ENCODE data around the gene KRTAP2-3. TPM values are rescaled to one million over a fixed set of nuclear protein-coding genes. Genes with fewer than 3 reads are reported as not detected.
"Not testable (repeated sequence)": the region's sequence is repeated elsewhere in the genome, so short reads cannot be mapped to it uniquely, and the experiment has no call there.

The KRTAP2-3 gene
- total RNA-seq, 1 donor from 2014 or later, result not detected

DNA sequence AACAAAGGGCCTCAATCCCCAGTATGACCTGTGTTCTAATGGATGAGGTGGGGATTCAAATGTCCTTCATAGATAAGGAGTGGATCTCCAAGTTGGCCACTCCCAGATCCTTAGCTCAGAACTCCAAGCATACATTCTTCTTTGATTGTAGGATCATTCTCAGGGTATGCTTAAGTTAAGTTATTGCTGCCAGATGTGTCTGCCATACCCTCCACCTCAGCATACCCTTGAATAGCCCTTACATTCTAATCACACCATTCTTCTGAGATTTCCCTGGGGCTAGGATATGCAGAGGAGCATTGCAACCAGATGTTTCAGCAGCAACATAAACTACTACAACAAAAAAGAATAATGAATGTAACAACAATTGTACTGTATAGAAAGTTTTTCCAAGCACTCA, 7.4 kb upstream of the KRTAP2-3 start:
- no peak for ATAC-seq

DNA sequence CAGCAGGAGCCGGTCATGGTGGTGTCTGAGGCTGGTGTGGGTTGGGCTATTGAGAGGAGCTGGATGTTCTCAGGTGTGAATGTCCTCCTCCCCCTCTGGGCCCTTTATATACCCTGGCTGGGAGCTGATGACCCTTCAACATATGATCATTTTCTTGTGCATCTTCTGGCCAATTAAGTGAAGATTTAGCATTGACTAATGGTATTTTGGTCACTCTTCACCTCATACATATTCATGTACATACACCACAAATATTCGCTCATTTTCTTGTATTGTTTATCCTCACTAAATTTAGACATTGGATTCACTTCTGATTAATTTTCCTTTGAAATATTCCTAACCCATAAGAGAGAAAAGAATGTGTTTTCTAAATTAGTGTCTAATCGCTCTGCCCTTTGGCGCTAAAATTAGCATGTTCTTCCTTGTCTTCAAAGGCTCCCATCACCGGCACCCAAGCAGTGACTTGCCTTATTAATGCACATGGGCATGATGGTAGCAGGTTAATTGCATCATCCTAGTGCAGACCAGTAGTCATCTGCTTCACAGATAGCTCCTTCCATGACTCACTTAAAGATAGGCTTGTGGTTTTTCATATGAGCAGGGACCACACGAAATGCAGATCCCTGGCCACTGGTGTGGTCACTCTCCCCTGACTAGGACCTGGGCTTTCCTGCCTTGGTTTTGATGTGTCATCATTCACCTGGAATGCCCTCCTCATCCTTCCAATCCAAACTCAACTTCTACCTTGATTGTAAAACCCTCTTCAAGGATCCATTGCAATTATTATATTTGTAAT, 6.1 kb upstream of the KRTAP2-3 start, which contains the start of gene KRTAP2-4:
KRTAP2-4 (minus strand) TSS at position 51 of the 796 bp plus-strand sequence; CDS start at position 17, 34 bp downstream.
- ATAC-seq, result peak; percentile 60

GRCh38 chr17:41065016-41065689, 5.2 kb upstream of the KRTAP2-3 start:
- peak; percentile 17 for ATAC-seq

GRCh38 chr17:41064301-41064700, 4.4 kb upstream of the KRTAP2-3 start:
- no peak for ATAC-seq

GRCh38 chr17:41063449-41063848, 3.5 kb upstream of the KRTAP2-3 start:
- no peak for ATAC-seq

DNA sequence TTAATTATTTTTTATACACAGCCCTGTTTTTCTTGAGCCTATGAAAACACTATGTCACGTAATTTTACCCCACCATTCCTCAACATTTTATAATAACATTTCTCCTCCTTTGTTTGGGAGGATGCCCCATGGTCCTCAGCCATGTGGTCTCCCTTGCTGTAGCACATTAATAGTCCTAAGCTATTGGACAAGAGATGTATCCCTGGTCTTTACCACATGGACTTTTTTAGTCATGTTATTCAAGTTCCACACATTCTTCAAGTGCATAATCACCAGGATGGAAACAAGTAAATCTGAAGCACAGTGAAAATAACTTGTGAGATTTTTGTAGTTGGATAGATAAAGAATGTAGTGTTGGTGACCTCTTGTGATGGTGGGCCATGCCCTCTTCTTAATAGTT, 2.0 kb upstream of the KRTAP2-3 start:
- ATAC-seq, result no peak

- ATAC-seq, result not testable (repeated sequence)
These were observed 450 bp downstream of the KRTAP2-3 start for GRCh38 chr17:41059276-41060051.

- no peak for ATAC-seq
These were observed 1.2 kb downstream of the KRTAP2-3 start for GRCh38 chr17:41058741-41059140.

DNA sequence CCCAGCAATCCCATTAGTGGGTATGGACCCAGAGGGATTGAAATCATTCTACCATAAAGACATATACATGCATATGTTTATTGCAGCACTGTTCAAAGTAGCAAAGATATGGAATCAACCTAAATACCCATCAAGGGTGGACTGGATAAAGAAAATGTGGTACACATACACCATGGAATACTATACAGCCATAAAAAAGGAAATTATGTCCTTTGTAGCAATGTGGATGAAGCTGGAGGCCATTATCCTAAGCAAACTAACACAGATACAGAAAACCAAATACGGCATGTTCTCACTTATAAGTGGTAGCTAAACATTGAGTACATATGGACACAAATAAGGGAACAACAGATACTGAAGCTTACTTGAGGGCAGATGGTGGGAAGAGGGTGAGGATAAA, 2.4 kb downstream of the KRTAP2-3 start:
- ATAC-seq, result no peak

- ATAC-seq, result not testable (repeated sequence)
These were observed 4.8 kb downstream of the KRTAP2-3 start, which contains the start of gene KRTAP2-2 for GRCh38 chr17:41055130-41055529. Gene KRTAP2-2 (minus strand): TSS chr17:41055230. CDS start chr17:41055211, 19 bp downstream.

GRCh38 chr17:41054556-41054955, 5.4 kb downstream of the KRTAP2-3 start:
- ATAC-seq, result not testable (repeated sequence)

GRCh38 chr17:41054025-41054424, 5.9 kb downstream of the KRTAP2-3 start:
- no peak for ATAC-seq

- no peak for ATAC-seq
These were observed 7.3 kb downstream of the KRTAP2-3 start for GRCh38 chr17:41052566-41052965.

DNA sequence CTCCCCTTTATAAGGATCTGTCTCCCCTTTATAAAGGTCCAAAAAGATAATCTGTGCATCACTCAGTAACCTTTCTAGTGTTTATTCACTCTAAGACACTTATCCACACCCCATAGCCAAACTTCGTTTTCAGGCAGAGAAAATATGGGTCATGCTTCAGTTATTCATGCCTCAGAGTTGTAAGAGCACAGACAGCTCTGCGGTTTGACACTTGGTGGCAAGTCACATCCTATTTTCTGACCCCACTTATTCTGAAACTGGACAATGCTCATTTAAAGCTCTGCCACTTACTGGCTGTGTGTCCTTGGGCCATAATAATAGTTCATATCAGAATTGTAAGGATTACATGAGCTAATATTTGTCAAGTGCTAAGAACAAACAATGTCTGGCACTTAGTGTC, 10.8 kb downstream of the KRTAP2-3 start:
- ATAC-seq, result no peak

- ATAC-seq, result no peak
These were observed 11.5 kb downstream of the KRTAP2-3 start for GRCh38 chr17:41048441-41048840.

- ATAC-seq, result peak; percentile 10
These were observed 13.0 kb downstream of the KRTAP2-3 start, which contains the start of gene KRTAP2-1 for GRCh38 chr17:41046735-41047465. Gene KRTAP2-1 (minus strand): TSS chr17:41047316. CDS start chr17:41047267, 49 bp downstream.

DNA sequence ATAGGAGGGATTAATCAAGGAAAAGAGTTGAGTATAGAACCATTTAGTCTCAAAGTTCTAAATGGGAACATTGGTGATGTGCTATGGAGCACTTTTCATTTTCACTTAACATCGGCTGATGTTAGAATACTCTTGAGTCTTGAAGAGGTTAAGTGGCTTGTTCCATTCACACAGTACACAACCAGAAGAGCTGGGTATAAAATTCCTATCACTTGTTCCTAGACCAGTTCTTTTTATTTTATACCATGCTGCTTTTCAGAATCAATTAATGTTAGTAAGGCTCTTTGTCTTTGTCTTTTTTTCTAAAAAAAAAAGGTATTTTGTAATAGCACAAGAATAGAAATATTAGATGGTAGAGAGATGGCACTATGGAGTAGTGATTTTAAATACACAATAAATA, 17.0 kb downstream of the KRTAP2-3 start:
- ATAC-seq, result no peak

DNA sequence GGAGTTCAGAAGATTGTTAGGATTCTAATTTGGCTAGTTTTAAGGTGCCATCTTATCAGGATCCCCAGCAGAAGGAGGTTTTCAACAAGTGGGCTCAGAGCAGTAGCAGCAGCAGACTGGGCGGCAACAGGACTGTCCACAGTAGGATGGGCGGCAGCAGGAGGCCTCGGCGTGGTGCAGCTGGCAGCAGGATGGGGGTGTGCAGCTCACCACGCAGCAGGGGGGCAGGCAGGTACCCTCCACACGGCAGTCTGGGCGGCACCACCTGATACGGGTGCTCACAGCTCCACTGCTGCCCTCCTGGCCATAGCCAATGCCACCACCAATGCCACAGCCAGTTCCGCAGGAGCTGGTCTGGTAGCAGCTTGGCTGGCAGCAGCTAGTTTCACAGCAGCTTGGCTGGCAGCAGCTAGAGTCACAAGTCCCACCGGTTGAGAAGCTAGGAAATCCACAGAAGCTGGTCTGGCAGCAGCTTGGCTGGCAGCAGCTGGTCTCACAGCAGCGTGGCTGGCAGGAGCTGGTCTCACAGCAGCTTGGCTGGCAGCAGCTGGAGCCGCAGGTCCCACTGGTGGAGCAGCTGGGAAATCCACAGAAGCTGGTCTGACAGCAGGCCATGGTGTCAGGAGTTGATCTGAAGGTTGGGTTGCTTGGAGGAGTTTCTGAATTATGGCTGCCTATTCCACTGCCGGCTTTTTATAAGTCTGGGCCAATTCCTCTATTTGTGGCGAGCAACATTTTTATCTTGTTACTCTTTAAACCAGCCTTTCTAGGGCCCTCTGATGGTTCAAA, 18.9 kb downstream of the KRTAP2-3 start, which contains the start of gene KRTAP1-1:
KRTAP1-1 (minus strand) TSS at position 668 of the 789 bp plus-strand sequence; CDS start at position 615, 53 bp downstream.
- ATAC-seq, result peak; percentile 39

- no peak for ATAC-seq
These were observed 22.0 kb downstream of the KRTAP2-3 start for GRCh38 chr17:41037853-41038350.

GRCh38 chr17:41034346-41034935, 25.5 kb downstream of the KRTAP2-3 start, which contains the start of gene KRTAP1-3:
Gene KRTAP1-3 (minus strand): TSS chr17:41034874. CDS start chr17:41034821, 53 bp downstream.
- ATAC-seq, result not testable (repeated sequence)

Data from esophagus mucosa (tissue), 1 donor.